ENCODE measurements around the gene DAPK1.

DAPK1 gene

DNA sequence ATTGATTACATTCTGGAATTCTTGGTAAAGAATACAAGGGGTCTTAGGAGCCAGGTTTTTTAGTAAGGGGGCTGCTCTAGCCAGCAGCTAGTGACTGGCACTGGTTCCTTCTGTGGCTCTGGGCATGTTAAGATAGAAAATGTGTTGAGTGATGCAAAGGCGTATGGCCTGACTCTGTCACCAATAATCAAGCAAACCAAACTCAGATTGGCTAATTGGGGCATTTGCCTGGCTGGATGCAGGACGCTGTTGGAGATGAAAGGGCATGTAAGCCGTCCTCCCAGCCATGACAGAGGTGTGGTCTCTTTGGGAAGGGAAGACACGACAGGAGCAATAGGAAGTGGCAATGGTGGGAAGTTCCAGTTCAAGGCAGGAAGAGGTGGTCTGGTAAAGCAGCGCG, 140.6 kb downstream of the DAPK1 start:
- Histone ChIP-seq H3K36me3 (peaks cover 25% of the 10 kb centered on the region), H3K27me3 (ENCODE audit: insufficient read depth, low read depth, severe bottlenecking) (no peaks in the 10 kb centered on the region), H3K4me3 (ENCODE audit: low read depth, low read length) (no peak overlapping the region), H3K27ac (no peak overlapping the region), H3K9me3 (ENCODE audit: severe bottlenecking) (no peaks in the 10 kb centered on the region)
- TF ChIP-seq, protein P1, sequence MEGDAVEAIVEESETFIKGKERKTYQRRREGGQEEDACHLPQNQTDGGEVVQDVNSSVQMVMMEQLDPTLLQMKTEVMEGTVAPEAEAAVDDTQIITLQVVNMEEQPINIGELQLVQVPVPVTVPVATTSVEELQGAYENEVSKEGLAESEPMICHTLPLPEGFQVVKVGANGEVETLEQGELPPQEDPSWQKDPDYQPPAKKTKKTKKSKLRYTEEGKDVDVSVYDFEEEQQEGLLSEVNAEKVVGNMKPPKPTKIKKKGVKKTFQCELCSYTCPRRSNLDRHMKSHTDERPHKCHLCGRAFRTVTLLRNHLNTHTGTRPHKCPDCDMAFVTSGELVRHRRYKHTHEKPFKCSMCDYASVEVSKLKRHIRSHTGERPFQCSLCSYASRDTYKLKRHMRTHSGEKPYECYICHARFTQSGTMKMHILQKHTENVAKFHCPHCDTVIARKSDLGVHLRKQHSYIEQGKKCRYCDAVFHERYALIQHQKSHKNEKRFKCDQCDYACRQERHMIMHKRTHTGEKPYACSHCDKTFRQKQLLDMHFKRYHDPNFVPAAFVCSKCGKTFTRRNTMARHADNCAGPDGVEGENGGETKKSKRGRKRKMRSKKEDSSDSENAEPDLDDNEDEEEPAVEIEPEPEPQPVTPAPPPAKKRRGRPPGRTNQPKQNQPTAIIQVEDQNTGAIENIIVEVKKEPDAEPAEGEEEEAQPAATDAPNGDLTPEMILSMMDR (IDR thresholded peaks at IDR 0.05; ENCODE audit: low read depth, low read length), result no peak
- DNase-seq, result no peak

DNA sequence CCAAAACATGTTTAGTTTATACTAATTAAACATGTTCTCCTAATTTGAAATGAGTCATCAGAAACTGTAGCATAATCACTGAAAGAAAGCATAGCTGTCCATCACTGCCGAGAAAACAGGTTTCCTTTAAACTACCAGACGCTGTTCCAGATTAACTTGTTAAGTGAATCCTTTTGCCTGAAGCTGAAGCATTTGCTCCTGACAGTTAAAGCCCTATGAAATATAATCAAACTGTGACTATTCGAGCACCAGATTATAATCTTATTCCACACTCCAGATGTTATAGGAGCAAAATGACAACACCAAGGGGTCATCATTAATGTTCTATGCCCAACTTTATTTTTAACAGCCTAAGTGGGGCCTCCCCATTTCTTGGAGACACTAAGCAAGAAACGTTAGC, 142.3 kb downstream of the DAPK1 start:
- DNase-seq, result no peak
- Histone ChIP-seq H3K9me3 (ENCODE audit: severe bottlenecking) (no peaks in the 10 kb centered on the region), H3K27ac (no peak overlapping the region), H3K4me3 (ENCODE audit: low read depth, low read length) (no peak overlapping the region), H3K27me3 (ENCODE audit: insufficient read depth, low read depth, severe bottlenecking) (no peaks in the 10 kb centered on the region), H3K36me3 (peaks cover 31% of the 10 kb centered on the region)
- TF ChIP-seq, protein P1 (IDR thresholded peaks at IDR 0.05; ENCODE audit: low read depth, low read length), result no peak

DNA sequence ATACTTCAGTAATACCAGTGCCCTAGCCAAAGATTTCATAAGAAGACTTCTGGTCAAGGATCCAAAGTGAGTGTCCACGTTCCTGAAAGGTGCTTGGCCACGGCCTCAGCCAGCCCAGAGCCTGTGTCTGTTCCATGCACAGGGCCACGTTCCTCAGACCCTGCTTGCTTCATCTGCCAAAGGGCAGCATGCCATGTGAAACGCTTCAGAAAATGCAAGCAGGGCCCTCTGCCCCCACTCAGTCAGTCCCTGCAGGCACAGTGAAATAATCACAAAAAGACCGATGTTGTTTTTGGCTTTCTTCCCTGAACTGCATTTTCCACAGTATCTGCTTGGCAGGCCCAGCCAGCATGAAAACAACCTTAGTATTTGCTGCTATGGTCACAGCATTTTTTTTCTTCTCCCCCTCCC, 142.7 kb downstream of the DAPK1 start:
- Histone ChIP-seq H3K4me3 (ENCODE audit: low read depth, low read length) (no peak overlapping the region), H3K27ac (no peak overlapping the region), H3K36me3 (peaks cover 31% of the 10 kb centered on the region), H3K27me3 (ENCODE audit: insufficient read depth, low read depth, severe bottlenecking) (no peaks in the 10 kb centered on the region), H3K9me3 (ENCODE audit: severe bottlenecking) (no peaks in the 10 kb centered on the region)
- no peak for DNase-seq
- TF ChIP-seq, protein P1 (IDR thresholded peaks at IDR 0.05; ENCODE audit: low read depth, low read length), result no peak

GRCh38 chr9:87641067-87641466, 143.4 kb downstream of the DAPK1 start:
- DNase-seq, result no peak
- no peak overlapping the region for H3K27ac ChIP-seq
- H3K36me3 ChIP-seq, result peaks cover 36% of the 10 kb centered on the region
- H3K9me3 ChIP-seq (ENCODE audit: severe bottlenecking), result no peaks in the 10 kb centered on the region
- H3K27me3 ChIP-seq (ENCODE audit: insufficient read depth, low read depth, severe bottlenecking), result no peaks in the 10 kb centered on the region
- no peak overlapping the region for H3K4me3 ChIP-seq (ENCODE audit: low read depth, low read length)
- TF ChIP-seq, protein P1 (IDR thresholded peaks at IDR 0.05; ENCODE audit: low read depth, low read length), result no peak

- no peak overlapping the region for H3K27ac ChIP-seq
- no peak overlapping the region for H3K4me3 ChIP-seq (ENCODE audit: low read depth, low read length)
- DNase-seq, result no peak
- H3K36me3 ChIP-seq, result peaks cover 45% of the 10 kb centered on the region
- no peaks in the 10 kb centered on the region for H3K27me3 ChIP-seq (ENCODE audit: insufficient read depth, low read depth, severe bottlenecking)
- TF ChIP-seq, protein P1 (IDR thresholded peaks at IDR 0.05; ENCODE audit: low read depth, low read length), result no peak
- H3K9me3 ChIP-seq (ENCODE audit: severe bottlenecking), result no peaks in the 10 kb centered on the region
Observed at GRCh38 chr9:87642330-87643106, 144.9 kb downstream of the DAPK1 start.
